ENCODE data around the gene RUNX1. TPM values are rescaled to one million over a fixed set of nuclear protein-coding genes. Genes with fewer than 3 reads are reported as not detected.

RUNX1 gene
- total RNA-seq, 1 experiment from 2014 or later: 0.52 TPM

DNA sequence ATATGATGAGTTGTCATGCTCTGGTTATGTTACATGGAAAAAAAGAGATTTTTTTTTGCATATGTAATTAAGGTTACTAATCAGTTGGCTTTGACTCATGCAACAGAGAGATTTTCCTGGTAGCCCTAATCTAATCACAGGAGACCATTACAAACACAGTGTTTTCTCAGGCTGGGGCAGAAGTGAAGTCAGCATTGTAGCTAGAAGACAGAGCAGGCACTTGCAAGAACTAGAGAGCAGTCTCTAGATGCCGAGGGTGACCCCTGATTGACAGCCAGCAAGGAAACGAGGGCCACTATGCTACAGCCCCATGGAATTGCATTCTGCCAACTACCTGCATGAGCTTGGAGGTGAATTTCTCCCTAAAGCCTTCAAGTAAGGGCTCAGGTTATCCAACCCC is 151.3 kb downstream of the RUNX1 start:
- H3K4me1 ChIP-seq (ENCODE audit: insufficient read depth, low read length, poor library complexity, severe bottlenecking): no peaks in the 10 kb centered on the region
- no peaks in the 10 kb centered on the region for H3K36me3 ChIP-seq (ENCODE audit: insufficient read depth, low read length, poor library complexity, severe bottlenecking)
- DNase-seq (ENCODE audit: low spot score): no peak
- intact Hi-C loops (cut with micrococcal nuclease; ENCODE audit: unreplicated experiment): no loop called here
- CTCF ChIA-PET: no interaction called here
- TF ChIP-seq, protein P1, sequence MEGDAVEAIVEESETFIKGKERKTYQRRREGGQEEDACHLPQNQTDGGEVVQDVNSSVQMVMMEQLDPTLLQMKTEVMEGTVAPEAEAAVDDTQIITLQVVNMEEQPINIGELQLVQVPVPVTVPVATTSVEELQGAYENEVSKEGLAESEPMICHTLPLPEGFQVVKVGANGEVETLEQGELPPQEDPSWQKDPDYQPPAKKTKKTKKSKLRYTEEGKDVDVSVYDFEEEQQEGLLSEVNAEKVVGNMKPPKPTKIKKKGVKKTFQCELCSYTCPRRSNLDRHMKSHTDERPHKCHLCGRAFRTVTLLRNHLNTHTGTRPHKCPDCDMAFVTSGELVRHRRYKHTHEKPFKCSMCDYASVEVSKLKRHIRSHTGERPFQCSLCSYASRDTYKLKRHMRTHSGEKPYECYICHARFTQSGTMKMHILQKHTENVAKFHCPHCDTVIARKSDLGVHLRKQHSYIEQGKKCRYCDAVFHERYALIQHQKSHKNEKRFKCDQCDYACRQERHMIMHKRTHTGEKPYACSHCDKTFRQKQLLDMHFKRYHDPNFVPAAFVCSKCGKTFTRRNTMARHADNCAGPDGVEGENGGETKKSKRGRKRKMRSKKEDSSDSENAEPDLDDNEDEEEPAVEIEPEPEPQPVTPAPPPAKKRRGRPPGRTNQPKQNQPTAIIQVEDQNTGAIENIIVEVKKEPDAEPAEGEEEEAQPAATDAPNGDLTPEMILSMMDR (conservative IDR thresholded peaks at IDR 0.05; ENCODE audit: low read depth, low read length): no peak
- no peak for TF ChIP-seq EZH2 (IDR thresholded peaks at IDR 0.05; ENCODE audit: borderline replicate concordance, low read depth, low read length, poor library complexity, severe bottlenecking)
- peaks cover 42% of the 10 kb centered on the region for H3K27me3 ChIP-seq (replicated peaks; ENCODE audit: insufficient read depth, low read depth, low read length, poor library complexity)
- no peaks in the 10 kb centered on the region for H3K9me3 ChIP-seq (ENCODE audit: low read depth, low read length, poor library complexity, severe bottlenecking)
- BruUV-seq (replicated peaks): no TSS peak
- no peak overlapping the region for H3K27ac ChIP-seq (ENCODE audit: low read depth, low read length, poor library complexity, severe bottlenecking)
- POLR2A ChIA-PET (ENCODE audit: low non-redundant PET): no interaction called here
- H3K4me3 ChIP-seq (ENCODE audit: low read depth, low read length, poor library complexity, severe bottlenecking): no peak overlapping the region

DNA sequence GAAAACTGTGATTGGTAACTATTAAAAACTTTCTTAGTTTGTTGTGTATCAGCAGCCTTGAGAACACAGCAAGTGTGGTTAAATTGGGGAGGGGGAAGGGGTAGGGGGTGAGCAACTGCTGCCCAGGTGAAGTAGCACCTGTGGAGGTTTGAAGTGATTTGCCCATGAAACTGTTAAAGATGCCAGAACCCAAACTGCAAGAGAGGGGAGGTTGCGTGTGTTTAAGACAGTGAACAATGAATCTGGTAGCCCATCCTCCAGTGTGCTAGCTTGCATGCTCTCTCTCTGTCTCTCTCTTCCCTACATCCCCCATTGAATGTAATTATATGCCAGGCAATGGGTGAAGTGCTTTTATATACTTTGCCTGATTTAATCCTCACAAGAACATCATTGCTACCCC is 154.7 kb downstream of the RUNX1 start:
- Histone ChIP-seq H3K27me3 (replicated peaks; ENCODE audit: insufficient read depth, low read depth, low read length, poor library complexity) (peaks cover 61% of the 10 kb centered on the region), H3K9me3 (ENCODE audit: low read depth, low read length, poor library complexity, severe bottlenecking) (no peaks in the 10 kb centered on the region), H3K4me1 (ENCODE audit: insufficient read depth, low read length, poor library complexity, severe bottlenecking) (peaks cover 6% of the 10 kb centered on the region), H3K4me3 (ENCODE audit: low read depth, low read length, poor library complexity, severe bottlenecking) (no peak overlapping the region), H3K36me3 (ENCODE audit: insufficient read depth, low read length, poor library complexity, severe bottlenecking) (no peaks in the 10 kb centered on the region), H3K27ac (ENCODE audit: low read depth, low read length, poor library complexity, severe bottlenecking) (no peak overlapping the region)
- POLR2A ChIA-PET (ENCODE audit: low non-redundant PET): no interaction called here
- no TSS peak for BruUV-seq (replicated peaks)
- no peak for DNase-seq (ENCODE audit: low spot score)
- TF ChIP-seq EZH2 (IDR thresholded peaks at IDR 0.05; ENCODE audit: borderline replicate concordance, low read depth, low read length, poor library complexity, severe bottlenecking): no peak
- TF ChIP-seq, protein P1 (conservative IDR thresholded peaks at IDR 0.05; ENCODE audit: low read depth, low read length): no peak
- CTCF ChIA-PET: interaction anchor here (0.9 kb wide), 1 partner anchor 722 kb away, joined by 4 read pairs; no protein-coding TSS in a partner anchor
- intact Hi-C loops (cut with micrococcal nuclease; ENCODE audit: unreplicated experiment): loop anchor here (5.0 kb wide), 1 partner anchor 948 kb away; no protein-coding TSS in a partner anchor

DNA sequence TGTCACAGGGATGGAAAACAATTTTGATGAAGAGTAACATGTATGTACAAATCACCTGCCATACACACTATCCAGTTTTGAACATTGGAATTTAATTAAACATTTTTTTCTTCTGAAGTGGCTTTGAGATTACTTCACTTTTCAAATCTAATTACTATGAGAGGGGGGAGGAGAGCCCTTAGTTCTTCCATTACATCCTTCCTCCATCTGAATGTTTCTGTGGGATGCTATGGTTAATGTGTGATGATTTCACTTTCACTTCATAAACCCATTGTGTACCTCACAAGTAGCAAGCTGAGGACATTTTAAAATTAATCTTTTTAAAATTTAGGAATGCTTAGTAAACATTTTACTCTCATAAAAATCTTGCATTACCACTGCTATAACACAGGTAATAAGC is 156.9 kb downstream of the RUNX1 start:
- H3K36me3 ChIP-seq (ENCODE audit: insufficient read depth, low read length, poor library complexity, severe bottlenecking): no peaks in the 10 kb centered on the region
- POLR2A ChIA-PET (ENCODE audit: low non-redundant PET): no interaction called here
- peaks cover 19% of the 10 kb centered on the region for H3K4me1 ChIP-seq (ENCODE audit: insufficient read depth, low read length, poor library complexity, severe bottlenecking)
- CTCF ChIA-PET: no interaction called here
- intact Hi-C loops (cut with micrococcal nuclease; ENCODE audit: unreplicated experiment): loop anchor here (5.0 kb wide), 1 partner anchor 950 kb away; no protein-coding TSS in a partner anchor
- BruUV-seq (replicated peaks): no TSS peak
- no peak for DNase-seq (ENCODE audit: low spot score)
- H3K27ac ChIP-seq (ENCODE audit: low read depth, low read length, poor library complexity, severe bottlenecking): no peak overlapping the region
- H3K27me3 ChIP-seq (replicated peaks; ENCODE audit: insufficient read depth, low read depth, low read length, poor library complexity): peaks cover 77% of the 10 kb centered on the region
- H3K4me3 ChIP-seq (ENCODE audit: low read depth, low read length, poor library complexity, severe bottlenecking): no peak overlapping the region
- TF ChIP-seq, protein P1 (conservative IDR thresholded peaks at IDR 0.05; ENCODE audit: low read depth, low read length): no peak
- no peak for TF ChIP-seq EZH2 (IDR thresholded peaks at IDR 0.05; ENCODE audit: borderline replicate concordance, low read depth, low read length, poor library complexity, severe bottlenecking)
- no peaks in the 10 kb centered on the region for H3K9me3 ChIP-seq (ENCODE audit: low read depth, low read length, poor library complexity, severe bottlenecking)

Data from A673 (cell line).